Neural cell (in vitro differentiated cells): Measurements from ENCODE around the gene C20orf144. TPM values are rescaled to one million over a fixed set of nuclear protein-coding genes. Genes with fewer than 3 reads are reported as not detected.

Source experiments
- H2AFZ ChIP-seq: fragments of 200-600, 300-800 bp; sonication (generic), shearing (Covaris generic); 2 replicates; pipeline ENCODE4 v1.6.0; 2014; ENCODE audit warnings: low read depth, mild to moderate bottlenecking, antibody characterized with exemption, low read length, moderate library complexity
- H3F3A ChIP-seq: fragments of 200-600 bp; shearing (Covaris generic); 2 replicates; pipeline ENCODE4 v1.6.1; 2016; ENCODE audit warnings: mild to moderate bottlenecking, moderate library complexity, mixed read lengths, antibody characterized with exemption, low read length; ENCODE audit not compliant: insufficient read depth, poor library complexity, severe bottlenecking
- H3K27ac ChIP-seq: fragments of 200-600, 300-800 bp; sonication (generic), shearing (Covaris generic); 2 replicates; pipeline ENCODE4 v1.5.1; 2014; ENCODE audit warnings: mild to moderate bottlenecking, low read length, moderate library complexity
- H3K27me3 ChIP-seq: fragments of 300-800, 200-600 bp; sonication (generic), shearing (Covaris generic); 2 replicates; pipeline ENCODE4 v1.6.0; 2014; ENCODE audit warnings: mild to moderate bottlenecking, low read depth, low read length, moderate library complexity; ENCODE audit not compliant: insufficient read depth
- H3K36me3 ChIP-seq: fragments of 300-800, 200-600 bp; sonication (generic), shearing (Covaris generic); 2 replicates; pipeline ENCODE4 v1.5.1; 2014; ENCODE audit warnings: mild to moderate bottlenecking, antibody characterized with exemption, low read length, moderate library complexity; ENCODE audit not compliant: insufficient read depth
- H3K4me2 ChIP-seq: fragments of 300-800, 200-600 bp; sonication (generic), shearing (Covaris generic); 2 replicates; pipeline ENCODE4 v1.6.0; 2014; ENCODE audit warnings: mild to moderate bottlenecking, low read length
- H3K4me3 ChIP-seq: fragments of 300-800, 200-600 bp; sonication (generic), shearing (Covaris generic); 2 replicates; pipeline ENCODE4 v1.5.1; 2014; ENCODE audit warnings: mild to moderate bottlenecking, low read length, moderate library complexity
- H3K79me2 ChIP-seq: fragments of 200-600 bp; shearing (Covaris generic); replicated peaks from 2 replicates; pipeline ENCODE4 v1.6.0; 2014; ENCODE audit warnings: mild to moderate bottlenecking, low read length, moderate library complexity; ENCODE audit not compliant: insufficient read depth
- H3K9ac ChIP-seq: fragments of 300-800, 200-600 bp; sonication (generic), shearing (Covaris generic); 2 replicates; pipeline ENCODE4 v1.6.1; 2016; ENCODE audit warnings: mild to moderate bottlenecking, low read length, mixed read lengths
- H3K9me2 ChIP-seq: fragments of 200-600 bp; shearing (Covaris generic); 2 replicates; pipeline ENCODE4 v1.6.1; 2016; ENCODE audit warnings: mild to moderate bottlenecking, low read length, mixed read lengths; ENCODE audit not compliant: insufficient read depth
- H3K9me3 ChIP-seq: fragments of 200-600, 300-800 bp; sonication (generic), shearing (Covaris generic); 2 replicates; pipeline ENCODE4 v1.6.1; 2016; ENCODE audit warnings: mild to moderate bottlenecking, mixed run types, low read length, moderate library complexity, mixed read lengths
- H4K20me1 ChIP-seq: fragments of 200-600 bp; shearing (Covaris generic); 2 replicates; pipeline ENCODE4 v1.6.1; 2016; ENCODE audit warnings: mild to moderate bottlenecking, mixed run types; ENCODE audit not compliant: insufficient read depth
- CTCF ChIP-seq: fragments of 450-650 bp; IDR thresholded peaks from 2 replicates; pipeline ENCODE4 v1.5.1; 2014; ENCODE audit warnings: antibody characterized with exemption, mild to moderate bottlenecking, moderate library complexity; ENCODE audit not compliant: poor library complexity, severe bottlenecking
- EP300 ChIP-seq: fragments of 450-650 bp; conservative IDR thresholded peaks from 2 replicates; pipeline ENCODE4 v1.6.1; 2014; ENCODE audit warnings: antibody characterized with exemption, mild to moderate bottlenecking, moderate library complexity; ENCODE audit not compliant: poor library complexity, severe bottlenecking
- EZH2 ChIP-seq: fragments of 200-600, 300-800 bp; shearing (Covaris generic), sonication (generic); IDR thresholded peaks from 2 replicates; pipeline ENCODE4 v1.6.1; 2014; ENCODE audit warnings: antibody characterized with exemption, low read length, borderline replicate concordance, mild to moderate bottlenecking; ENCODE audit not compliant: insufficient read depth, poor library complexity, severe bottlenecking
- MXI1 ChIP-seq: fragments of 450-650 bp; conservative IDR thresholded peaks from 2 replicates; pipeline ENCODE4 v1.6.1; 2014; ENCODE audit warnings: antibody characterized with exemption, mild to moderate bottlenecking; ENCODE audit not compliant: poor library complexity, severe bottlenecking
- POLR2AphosphoS5 ChIP-seq: IDR thresholded peaks from 2 replicates; pipeline ENCODE4 v1.6.1; 2012
- RAD21 ChIP-seq: fragments of 450-650 bp; conservative IDR thresholded peaks from 2 replicates; pipeline ENCODE4 v1.6.1; 2014; ENCODE audit warnings: antibody characterized with exemption, mild to moderate bottlenecking, moderate library complexity
- REST ChIP-seq: IDR thresholded peaks from 2 replicates; pipeline ENCODE4 v1.6.1; 2012; ENCODE audit warnings: borderline replicate concordance
- SMC3 ChIP-seq: fragments of 450-650 bp; conservative IDR thresholded peaks from 2 replicates; pipeline ENCODE4 v1.6.1; 2014; ENCODE audit warnings: antibody characterized with exemption, mild to moderate bottlenecking, moderate library complexity; ENCODE audit not compliant: poor library complexity
- TAF1 ChIP-seq: IDR thresholded peaks from 2 replicates; pipeline ENCODE4 v1.6.1; 2012; ENCODE audit warnings: low read depth
- polyA plus RNA-seq: library from polyadenylated mRNA; depleted of rRNA; stranded (reverse); fragments of >200 nt; gene quantifications from 2 replicates; pipeline ENCODE4 v1.2.3, GENCODE V29; 2014

C20orf144 gene
- polyA plus RNA-seq, 1 donor from 2014 or later, result not detected

GRCh38 chr20:33663161-33664084 lies 1.3 kb downstream of the C20orf144 start:
- H3K9me3 ChIP-seq, result no peaks in the 10 kb centered on the region
- H3K4me2 ChIP-seq, result peak overlapping the region; percentile 58
- no peaks in the 10 kb centered on the region for H3K9me2 ChIP-seq
- TF ChIP-seq RAD21 (peak; percentile 41), EP300 (no peak), EZH2 (no peak), SMC3 (peak; percentile 59), MXI1 (peak; percentile 62), POLR2AphosphoS5 (peak; percentile 81), REST (peak; percentile 58), TAF1 (peak; percentile 40), CTCF (peak; percentile 39)
- no peaks in the 10 kb centered on the region for H3F3A ChIP-seq
- H3K36me3 ChIP-seq, result no peaks in the 10 kb centered on the region
- no peaks in the 10 kb centered on the region for H3K27me3 ChIP-seq
- peak overlapping the region; percentile 54 for H2AFZ ChIP-seq
- no peaks in the 10 kb centered on the region for H4K20me1 ChIP-seq
- peak overlapping the region; percentile 60 for H3K27ac ChIP-seq
- H3K4me3 ChIP-seq, result peak overlapping the region; percentile 91
- peak overlapping the region; percentile 84 for H3K9ac ChIP-seq
- H3K79me2 ChIP-seq, result no peaks in the 10 kb centered on the region

GRCh38 chr20:33664085-33664761 lies 2.1 kb downstream of the C20orf144 start:
- peak overlapping the region; percentile 46 for H3K4me2 ChIP-seq
- peak overlapping the region; percentile 54 for H2AFZ ChIP-seq
- no peaks in the 10 kb centered on the region for H3K36me3 ChIP-seq
- H3K9ac ChIP-seq, result peak overlapping the region; percentile 84
- no peak for TF ChIP-seq EZH2
- no peak for TF ChIP-seq SMC3
- no peak for TF ChIP-seq TAF1
- TF ChIP-seq CTCF, result no peak
- TF ChIP-seq RAD21, result no peak
- TF ChIP-seq REST, result no peak
- no peak for TF ChIP-seq EP300
- TF ChIP-seq MXI1, result no peak
- TF ChIP-seq POLR2AphosphoS5, result no peak
- no peaks in the 10 kb centered on the region for H3K27me3 ChIP-seq
- H3K9me3 ChIP-seq, result no peaks in the 10 kb centered on the region
- no peaks in the 10 kb centered on the region for H3K9me2 ChIP-seq
- H4K20me1 ChIP-seq, result no peaks in the 10 kb centered on the region
- H3F3A ChIP-seq, result no peaks in the 10 kb centered on the region
- no peaks in the 10 kb centered on the region for H3K79me2 ChIP-seq
- peak overlapping the region; percentile 60 for H3K27ac ChIP-seq
- H3K4me3 ChIP-seq, result peak overlapping the region; percentile 91
